HepG2 (cell line): ENCODE data around the gene TRAPPC10. TPM values are rescaled to one million over a fixed set of nuclear protein-coding genes. Genes with fewer than 3 reads are reported as not detected.

ENCODE experiments used
- ARNTL ChIP-seq: sonication (generic); formaldehyde crosslinking; IDR thresholded peaks from 2 replicates; pipeline ENCODE4 v1.4.0; 2020; ENCODE audit warnings: mild to moderate bottlenecking, missing genetic modification reagents
- CHD4 ChIP-seq: fragments of 200-600 bp; sonication (generic); IDR thresholded peaks from 2 replicates; pipeline ENCODE4 v1.7.0; 2017; ENCODE audit warnings: mild to moderate bottlenecking, low read length, borderline replicate concordance
- FIP1L1 ChIP-seq: fragments of 200-400 bp; formaldehyde crosslinking; IDR thresholded peaks from 2 replicates; pipeline ENCODE4 v1.6.1; 2018; ENCODE audit warnings: low read depth, mild to moderate bottlenecking, low read length, moderate library complexity, borderline replicate concordance; ENCODE audit not compliant: insufficient read depth
- KLF6 ChIP-seq: IDR thresholded peaks from 2 replicates; pipeline ENCODE4 v1.8.0; 2016; ENCODE audit warnings: missing biosample characterization, missing genetic modification reagents
- NFRKB ChIP-seq: fragments of 450-650 bp; IDR thresholded peaks from 2 replicates; pipeline ENCODE4 v1.6.1; 2017
- NR2F6 ChIP-seq, 2 experiments: IDR thresholded peaks; 2 replicates each; pipeline ENCODE4 v1.6.1; 2016; ENCODE audit warnings: antibody characterized with exemption in 1 of 2, mild to moderate bottlenecking in 1 of 2
- PAXIP1 ChIP-seq: sonication (generic); formaldehyde crosslinking; conservative IDR thresholded peaks from 2 replicates; pipeline ENCODE4 v1.4.0; 2020; ENCODE audit warnings: mild to moderate bottlenecking, missing genetic modification reagents, moderate library complexity
- RBAK ChIP-seq: sonication (generic); formaldehyde crosslinking; IDR thresholded peaks from 2 replicates; pipeline ENCODE4 v1.5.1; 2020; ENCODE audit warnings: mild to moderate bottlenecking, missing genetic modification reagents
- TAF15 ChIP-seq: fragments of 200-400 bp; formaldehyde crosslinking; IDR thresholded peaks from one replicate; pipeline ENCODE4 v1.6.1; 2018; ENCODE audit warnings: mild to moderate bottlenecking, low read depth, low read length; ENCODE audit not compliant: poor library complexity, severe bottlenecking
- TFDP1 ChIP-seq: IDR thresholded peaks from 2 replicates; pipeline ENCODE4 v1.6.1; 2016; ENCODE audit warnings: missing compliant biosample characterization, missing genetic modification reagents, borderline replicate concordance
- ZNF784 ChIP-seq: sonication (generic); formaldehyde crosslinking; IDR thresholded peaks from 2 replicates; pipeline ENCODE4 v1.5.1; 2020; ENCODE audit warnings: missing genetic modification reagents, mild to moderate bottlenecking, borderline replicate concordance
- polyA plus RNA-seq, 8 experiments: library from polyadenylated mRNA; depleted of rRNA in 3 of 8; stranded (reverse) in 7 of 8; unstranded in 1 of 8; fragments of >200 nt; fragmentation: Illumina TruSeq in 4 of 8; extraction: Trizol in 4 of 8; gene quantifications; 2 replicates each; pipeline versions ENCODE4 v1.2.1 to v1.2.3, GENCODE V29; 2011 to 2016; ENCODE audit warnings: low read depth in 4 of 8, missing spikeins in 1 of 8, mixed read lengths in 1 of 8; ENCODE audit not compliant: insufficient read depth in 1 of 8
- total RNA-seq, 5 experiments: library from RNA; depleted of rRNA; stranded (reverse); fragments of >200 nt; fragmentation: Illumina TruSeq; extraction: Trizol; gene quantifications; 2 replicates each; pipeline ENCODE4 v1.2.3, GENCODE V29; 2016; ENCODE audit warnings: low read depth in 1 of 5

Gene TRAPPC10
- total and polyA plus RNA-seq, 2 of the 13 experiments (the other 11 are each of a cell fraction or from before 2014, with no cell fraction given): 10.6 to 16.5 TPM

- no peak for TF ChIP-seq TFDP1 (CRISPR knock-in tag)
- no peak for TF ChIP-seq PAXIP1 (CRISPR knock-in tag)
- TF ChIP-seq FIP1L1: no peak
- no peak for TF ChIP-seq NFRKB
- TF ChIP-seq ZNF784: no peak
- TF ChIP-seq KLF6: no peak
- TF ChIP-seq NR2F6 (IDR thresholded peaks at IDR 0.05): no peak
- no peak for TF ChIP-seq NR2F6 (CRISPR knock-in tag; IDR thresholded peaks at IDR 0.05)
- TF ChIP-seq RBAK (CRISPR knock-in tag): no peak
- TF ChIP-seq CHD4: no peak
- no peak for TF ChIP-seq ARNTL (CRISPR knock-in tag)
- no peak for TF ChIP-seq TAF15
These were observed 34.0 kb upstream of the TRAPPC10 start (continued) for GRCh38 chr21:43978060-43978459.
